ENCODE data around the gene TTLL4. TPM values are rescaled to one million over a fixed set of nuclear protein-coding genes. Genes with fewer than 3 reads are reported as not detected.
A peak's percentile ranks its signal among the peaks of the same experiment; 100 is the strongest.

The TTLL4 gene
- total and polyA plus RNA-seq, 9 donors, result 9.7 to 25.5 (median 20.7) TPM

DNA sequence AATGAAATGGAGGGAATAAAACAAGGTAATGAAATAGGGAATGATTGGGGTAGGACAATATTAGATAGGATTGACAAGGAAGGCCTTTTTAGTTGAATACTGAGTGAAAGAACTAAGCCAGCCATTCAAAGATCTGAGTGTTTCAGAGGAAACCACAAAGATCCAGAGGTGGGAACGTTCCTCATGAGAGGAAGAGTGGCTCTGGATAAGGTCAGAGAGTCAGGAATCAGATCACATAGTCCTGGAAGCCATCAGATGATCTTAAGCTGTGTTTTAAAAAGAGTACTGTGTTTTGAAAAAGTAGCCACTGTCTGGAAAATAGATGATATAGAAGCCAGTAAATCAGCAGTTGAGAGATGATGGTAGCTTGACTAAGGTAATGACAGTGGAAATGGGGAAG, 11.8 kb downstream of the TTLL4 start:
- Histone ChIP-seq H3K36me3 (ENCODE audit: control insufficient read depth, insufficient read depth, low read length) (peaks cover 8% of the 10 kb centered on the region), H3K27me3 (ENCODE audit: control insufficient read depth, insufficient read depth, low read length) (no peaks in the 10 kb centered on the region), H3K4me3 (ENCODE audit: low read length) (no peak overlapping the region), H3K27ac (ENCODE audit: low read length) (no peak overlapping the region), H3K4me1 (ENCODE audit: control insufficient read depth, insufficient read depth, low read length) (no peaks in the 10 kb centered on the region), H3K9me3 (replicated peaks; ENCODE audit: control insufficient read depth, low read depth, low read length) (peaks cover 3% of the 10 kb centered on the region)
- WGBS (ENCODE audit: insufficient coverage), result 63% methylated on average over 1 of the region's 1 CpG
- DNase-seq, result no peak

DNA sequence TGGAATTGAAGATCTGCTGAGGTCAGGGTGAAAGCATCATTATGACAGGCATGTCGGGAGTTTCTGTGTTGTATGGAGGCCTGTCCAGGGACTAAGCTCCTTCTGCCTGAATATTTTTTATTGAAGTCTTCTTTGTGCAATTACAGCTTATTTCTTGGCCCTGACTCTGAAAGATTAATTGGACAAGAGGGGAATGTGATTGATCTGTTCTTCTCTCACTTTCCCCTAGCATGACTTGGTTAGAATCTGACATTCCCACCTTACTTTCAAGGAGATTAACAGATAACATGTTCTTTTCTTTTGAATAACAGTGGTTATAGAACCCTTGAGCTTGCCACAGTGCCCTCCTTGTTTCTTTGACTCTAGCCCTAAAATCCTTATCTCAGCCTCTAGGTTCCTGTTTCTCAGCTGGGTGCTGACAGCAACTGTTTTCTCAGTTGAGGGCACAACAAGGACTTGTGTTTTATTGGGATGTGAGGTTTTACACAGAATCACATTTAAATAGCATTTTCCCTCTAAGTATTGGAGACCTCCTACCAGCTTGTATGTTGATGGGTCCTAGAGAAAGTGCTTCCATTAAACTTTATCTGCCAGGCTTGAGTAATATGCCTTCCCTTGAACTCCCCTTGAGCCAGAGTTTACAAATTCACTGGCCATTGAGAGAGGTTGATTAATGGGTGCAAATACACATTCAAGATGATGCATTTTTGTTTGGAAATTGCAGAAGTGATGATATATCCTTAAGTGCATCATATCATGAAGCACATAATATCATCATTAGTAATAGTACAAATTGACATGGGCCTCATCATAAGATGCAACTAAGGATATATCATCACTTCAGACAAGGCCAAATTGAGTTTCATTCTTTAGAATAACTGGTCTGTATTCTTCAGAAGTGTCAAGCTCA, 12.5 kb downstream of the TTLL4 start:
- Histone ChIP-seq H3K36me3 (ENCODE audit: control insufficient read depth, insufficient read depth, low read length) (peaks cover 5% of the 10 kb centered on the region), H3K4me1 (ENCODE audit: control insufficient read depth, insufficient read depth, low read length) (no peaks in the 10 kb centered on the region), H3K27me3 (ENCODE audit: control insufficient read depth, insufficient read depth, low read length) (no peaks in the 10 kb centered on the region), H3K4me3 (ENCODE audit: low read length) (no peak overlapping the region), H3K27ac (ENCODE audit: low read length) (no peak overlapping the region), H3K9me3 (replicated peaks; ENCODE audit: control insufficient read depth, low read depth, low read length) (peaks cover 3% of the 10 kb centered on the region)
- no peak for DNase-seq
- WGBS (ENCODE audit: insufficient coverage), result no CpG with 5 or more reads among the region's 1 CpG

DNA sequence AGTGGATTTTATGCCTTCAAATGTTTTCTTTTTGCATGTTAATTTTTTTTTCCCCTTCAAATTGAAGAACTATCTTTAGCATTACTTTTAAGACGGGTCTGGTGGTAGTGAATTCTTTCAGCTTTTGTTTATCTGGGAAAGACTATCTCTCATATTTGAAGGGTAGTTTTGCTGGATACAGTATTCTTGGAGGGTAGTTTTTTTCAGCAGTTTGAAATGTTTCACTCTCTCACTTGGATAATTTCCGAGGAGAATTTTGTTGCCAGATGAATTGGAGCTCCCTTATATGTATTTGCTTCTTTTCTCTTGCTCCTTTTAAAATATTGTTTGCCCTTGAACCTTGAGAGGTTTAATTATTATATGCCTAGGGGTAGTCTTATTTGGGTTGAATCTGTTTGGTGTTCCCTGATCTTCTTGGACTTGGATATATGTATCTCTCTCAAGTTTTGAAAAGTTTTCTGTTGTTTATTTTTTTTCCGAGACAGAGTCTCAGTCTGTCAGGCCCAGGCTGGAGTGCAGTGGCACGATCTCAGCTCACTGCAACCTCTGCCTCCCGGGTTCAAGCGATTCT, 15.5 kb downstream of the TTLL4 start:
- Histone ChIP-seq H3K4me1 (ENCODE audit: control insufficient read depth, insufficient read depth, low read length) (no peaks in the 10 kb centered on the region), H3K4me3 (ENCODE audit: low read length) (no peak overlapping the region), H3K36me3 (ENCODE audit: control insufficient read depth, insufficient read depth, low read length) (peaks cover 7% of the 10 kb centered on the region), H3K27ac (ENCODE audit: low read length) (no peak overlapping the region), H3K9me3 (replicated peaks; ENCODE audit: control insufficient read depth, low read depth, low read length) (peaks cover 3% of the 10 kb centered on the region), H3K27me3 (ENCODE audit: control insufficient read depth, insufficient read depth, low read length) (no peaks in the 10 kb centered on the region)
- no CpG with 5 or more reads among the region's 6 CpGs for WGBS (ENCODE audit: insufficient coverage)
- DNase-seq, result no peak

DNA sequence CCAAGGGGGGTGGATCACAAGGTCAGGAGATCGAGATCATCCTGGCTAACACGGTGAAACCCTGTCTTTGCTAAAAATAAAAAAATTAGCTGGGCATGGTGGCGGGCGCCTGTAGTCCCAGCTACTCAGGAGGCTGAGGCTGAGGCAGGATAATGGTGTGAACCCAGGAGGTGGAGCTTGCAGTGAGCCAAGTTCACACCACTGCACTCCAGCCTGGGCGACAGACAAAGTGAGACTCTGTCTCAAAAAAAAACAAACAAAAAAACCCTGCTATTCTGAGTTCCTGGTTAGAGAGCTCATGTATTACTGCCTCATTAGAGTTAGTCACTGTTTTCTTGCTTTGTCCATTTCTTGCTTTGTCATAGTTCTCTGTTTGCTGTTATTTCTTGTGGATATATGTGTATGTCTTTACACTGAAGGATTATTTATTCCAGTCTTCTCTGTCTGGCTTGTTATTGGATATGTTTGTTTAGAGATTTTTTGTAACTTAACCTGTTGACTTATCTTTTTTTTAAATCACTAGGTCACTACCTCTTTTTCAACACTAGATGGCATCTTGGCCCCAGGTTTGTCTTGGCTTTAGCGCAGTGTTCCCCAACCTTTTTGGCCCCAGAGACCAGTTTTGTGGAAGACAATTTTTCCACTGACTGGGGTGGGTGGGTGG, 17.0 kb downstream of the TTLL4 start:
- Histone ChIP-seq H3K9me3 (replicated peaks; ENCODE audit: control insufficient read depth, low read depth, low read length) (peaks cover 3% of the 10 kb centered on the region), H3K36me3 (ENCODE audit: control insufficient read depth, insufficient read depth, low read length) (peaks cover 7% of the 10 kb centered on the region), H3K27ac (ENCODE audit: low read length) (no peak overlapping the region), H3K4me3 (ENCODE audit: low read length) (no peak overlapping the region), H3K27me3 (ENCODE audit: control insufficient read depth, insufficient read depth, low read length) (no peaks in the 10 kb centered on the region), H3K4me1 (ENCODE audit: control insufficient read depth, insufficient read depth, low read length) (no peaks in the 10 kb centered on the region)
- DNase-seq, result no peak
- 92% methylated on average over 2 of the region's 6 CpGs for WGBS (ENCODE audit: insufficient coverage)

DNA sequence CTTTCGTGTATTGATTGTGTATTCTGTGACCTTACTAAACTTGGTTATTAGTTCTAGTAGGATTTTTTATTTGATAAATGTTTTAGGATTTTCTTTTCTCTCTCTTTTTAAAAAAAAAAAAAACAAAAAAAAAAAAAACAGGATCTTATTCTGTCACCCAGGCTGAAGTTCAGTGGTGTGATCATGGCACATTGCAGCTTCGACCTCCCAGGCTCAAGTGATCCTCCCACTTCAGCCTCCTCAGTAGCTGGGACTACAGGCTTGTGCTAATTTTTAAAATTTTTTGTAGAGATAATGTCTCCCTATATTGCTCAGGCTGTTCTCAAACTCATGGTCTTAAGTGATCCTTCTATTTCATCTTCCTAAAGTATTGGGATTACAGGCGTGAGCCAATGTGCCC, 19.0 kb downstream of the TTLL4 start:
- Histone ChIP-seq H3K4me1 (ENCODE audit: control insufficient read depth, insufficient read depth, low read length) (no peaks in the 10 kb centered on the region), H3K9me3 (replicated peaks; ENCODE audit: control insufficient read depth, low read depth, low read length) (peaks cover 3% of the 10 kb centered on the region), H3K27ac (ENCODE audit: low read length) (no peak overlapping the region), H3K36me3 (ENCODE audit: control insufficient read depth, insufficient read depth, low read length) (peaks cover 7% of the 10 kb centered on the region), H3K27me3 (ENCODE audit: control insufficient read depth, insufficient read depth, low read length) (no peaks in the 10 kb centered on the region), H3K4me3 (ENCODE audit: low read length) (no peak overlapping the region)
- DNase-seq, result no peak
- WGBS (ENCODE audit: insufficient coverage), result no CpG with 5 or more reads among the region's 3 CpGs

DNA sequence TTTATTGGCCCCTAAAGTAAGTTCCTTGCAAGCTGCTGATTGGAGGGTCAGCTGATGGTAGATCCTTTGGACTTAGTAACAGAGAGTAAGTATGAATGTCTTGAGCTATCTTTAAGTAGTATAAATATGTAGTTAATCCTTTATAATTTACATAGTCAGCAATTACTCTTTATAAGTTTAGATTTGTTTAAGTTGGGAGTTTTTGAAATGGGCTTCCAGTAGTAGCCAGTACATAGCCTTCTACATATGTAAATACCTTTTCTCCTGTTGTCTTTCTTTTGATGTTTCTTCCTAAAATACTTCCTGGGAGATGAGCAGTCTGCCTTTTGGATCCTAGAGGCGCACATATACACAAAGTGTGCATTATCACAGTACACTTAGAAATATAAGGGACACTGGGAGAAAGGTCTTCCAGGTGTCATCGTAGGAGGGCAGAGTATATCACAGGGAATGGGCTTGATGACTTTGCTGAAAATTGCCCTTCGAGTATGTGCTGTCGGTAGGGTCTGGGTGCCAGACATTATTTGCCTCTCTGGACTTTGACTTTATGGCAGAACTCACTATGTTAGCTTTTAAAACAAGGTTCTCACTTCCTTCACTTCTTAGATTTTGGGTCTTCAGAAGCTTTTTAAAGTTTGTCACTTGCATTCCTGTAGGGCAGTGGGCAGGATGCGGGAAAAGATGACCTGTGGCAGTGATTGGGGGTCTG, 21.6 kb downstream of the TTLL4 start:
- H3K27ac ChIP-seq (ENCODE audit: low read length), result no peak overlapping the region
- WGBS (ENCODE audit: insufficient coverage), result 92% methylated on average over 2 of the region's 5 CpGs
- no peaks in the 10 kb centered on the region for H3K4me1 ChIP-seq (ENCODE audit: control insufficient read depth, insufficient read depth, low read length)
- no peak overlapping the region for H3K4me3 ChIP-seq (ENCODE audit: low read length)
- H3K27me3 ChIP-seq (ENCODE audit: control insufficient read depth, insufficient read depth, low read length), result no peaks in the 10 kb centered on the region
- no peak for DNase-seq
- H3K9me3 ChIP-seq (replicated peaks; ENCODE audit: control insufficient read depth, low read depth, low read length), result no peaks in the 10 kb centered on the region
- H3K36me3 ChIP-seq (ENCODE audit: control insufficient read depth, insufficient read depth, low read length), result peaks cover 7% of the 10 kb centered on the region

DNA sequence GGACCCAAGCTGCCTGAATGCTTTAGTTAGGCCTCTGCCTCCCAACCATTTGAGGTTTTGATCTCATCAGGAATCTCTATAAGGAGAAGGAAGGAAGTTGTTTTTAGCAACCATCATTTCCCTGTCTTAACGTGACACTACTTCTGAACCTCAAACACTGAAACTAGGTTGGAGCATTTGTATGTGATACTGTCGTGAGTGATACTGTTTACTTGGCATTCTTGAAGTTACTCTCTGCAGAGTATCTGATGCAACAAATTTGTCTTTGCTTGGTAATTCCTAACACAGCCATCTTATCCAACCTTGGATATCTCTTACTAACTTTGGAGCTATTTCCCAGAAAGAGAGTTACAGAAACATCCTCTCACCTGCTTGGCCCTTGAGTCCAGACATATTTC, 22.1 kb downstream of the TTLL4 start:
- no peaks in the 10 kb centered on the region for H3K4me1 ChIP-seq (ENCODE audit: control insufficient read depth, insufficient read depth, low read length)
- no peak for DNase-seq
- peaks cover 13% of the 10 kb centered on the region for H3K36me3 ChIP-seq (ENCODE audit: control insufficient read depth, insufficient read depth, low read length)
- H3K4me3 ChIP-seq (ENCODE audit: low read length), result no peak overlapping the region
- no peaks in the 10 kb centered on the region for H3K27me3 ChIP-seq (ENCODE audit: control insufficient read depth, insufficient read depth, low read length)
- H3K27ac ChIP-seq (ENCODE audit: low read length), result no peak overlapping the region
- H3K9me3 ChIP-seq (replicated peaks; ENCODE audit: control insufficient read depth, low read depth, low read length), result no peaks in the 10 kb centered on the region
- WGBS (ENCODE audit: insufficient coverage), result no CpG with 5 or more reads among the region's 2 CpGs

DNA sequence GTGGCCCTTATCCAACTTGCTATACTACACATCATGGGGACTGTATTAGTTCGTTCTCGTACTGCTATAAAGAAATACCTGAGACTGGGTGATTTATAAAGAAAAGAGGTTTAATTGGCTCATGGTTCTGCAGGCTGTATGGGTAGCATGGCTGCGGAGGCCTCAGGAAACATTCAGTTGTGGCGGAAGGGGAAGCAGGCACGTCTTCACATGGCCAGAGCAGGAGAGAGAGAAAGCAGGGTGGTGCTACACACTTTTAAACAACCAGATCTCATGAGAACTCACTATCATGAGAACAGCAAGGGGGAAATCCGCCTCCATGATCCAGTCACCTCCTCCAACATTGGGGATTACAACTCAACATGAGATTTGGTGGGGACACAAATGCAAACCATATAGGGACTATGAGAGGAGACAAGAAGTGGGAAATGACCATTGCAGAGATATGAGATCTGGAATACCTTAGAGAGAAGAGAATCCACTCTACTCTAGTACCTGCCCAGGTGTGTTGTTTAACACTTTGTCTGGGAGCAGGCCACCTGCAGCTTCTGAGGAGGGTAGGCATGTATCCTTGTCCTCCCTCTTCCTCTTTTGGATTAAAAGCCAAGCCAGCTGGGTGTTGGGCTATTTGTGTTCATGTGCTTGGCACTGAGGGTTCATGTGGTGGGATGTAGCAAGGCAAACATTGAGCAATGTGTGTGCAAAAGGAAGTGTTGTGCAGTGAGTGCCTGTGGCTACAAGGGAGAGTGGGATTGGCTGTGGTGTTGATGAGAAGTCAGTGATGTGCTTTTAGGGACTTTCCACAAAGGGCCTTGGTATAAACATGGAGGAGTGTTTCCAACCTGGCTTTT, 22.8 kb downstream of the TTLL4 start:
- H3K36me3 ChIP-seq (ENCODE audit: control insufficient read depth, insufficient read depth, low read length), result peaks cover 16% of the 10 kb centered on the region
- peak; percentile 16 for DNase-seq
- H3K27ac ChIP-seq (ENCODE audit: low read length), result no peak overlapping the region
- no peaks in the 10 kb centered on the region for H3K9me3 ChIP-seq (replicated peaks; ENCODE audit: control insufficient read depth, low read depth, low read length)
- no peaks in the 10 kb centered on the region for H3K4me1 ChIP-seq (ENCODE audit: control insufficient read depth, insufficient read depth, low read length)
- H3K27me3 ChIP-seq (ENCODE audit: control insufficient read depth, insufficient read depth, low read length), result no peaks in the 10 kb centered on the region
- WGBS (ENCODE audit: insufficient coverage), result 100% methylated on average over 1 of the region's 6 CpGs
- H3K4me3 ChIP-seq (ENCODE audit: low read length), result no peak overlapping the region

DNA sequence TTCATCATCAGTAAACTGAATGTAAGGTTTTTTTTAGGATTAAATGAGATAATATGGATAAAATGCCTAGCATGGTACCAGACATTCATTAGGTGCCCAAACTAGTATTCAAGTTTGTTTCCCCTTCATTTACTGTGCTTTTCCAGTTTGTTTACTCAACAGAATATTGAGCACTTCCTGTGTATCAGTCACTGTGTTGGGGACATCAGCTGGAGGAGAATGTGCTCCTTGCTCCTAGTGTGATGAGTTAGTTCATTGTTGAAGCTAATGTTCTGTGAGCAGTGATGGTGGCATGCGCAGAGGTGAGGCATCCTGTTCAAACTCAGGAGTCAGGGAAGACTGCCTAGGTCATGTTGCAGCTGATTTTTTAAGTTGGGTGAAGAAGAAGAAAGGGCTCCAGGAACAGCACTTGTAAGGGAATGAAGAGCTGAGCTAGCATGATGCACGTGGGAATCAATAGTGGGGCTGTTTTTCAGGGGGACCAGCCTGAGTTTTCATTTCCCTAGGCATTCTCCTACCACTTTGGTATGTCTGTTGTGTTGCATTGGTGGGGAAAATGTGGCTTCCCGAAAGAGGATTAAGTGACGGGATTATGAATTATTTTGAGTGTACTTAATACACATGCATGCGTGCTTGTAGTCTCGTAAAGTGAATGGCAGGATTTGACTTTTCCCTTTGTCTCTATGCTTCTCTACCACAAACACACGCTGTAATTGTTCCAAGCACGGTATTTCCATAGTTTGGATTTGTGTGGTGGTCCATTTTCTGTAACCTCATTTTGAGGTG, 23.7 kb downstream of the TTLL4 start:
- H3K4me1 ChIP-seq (ENCODE audit: control insufficient read depth, insufficient read depth, low read length), result no peaks in the 10 kb centered on the region
- H3K27me3 ChIP-seq (ENCODE audit: control insufficient read depth, insufficient read depth, low read length), result no peaks in the 10 kb centered on the region
- H3K36me3 ChIP-seq (ENCODE audit: control insufficient read depth, insufficient read depth, low read length), result peaks cover 24% of the 10 kb centered on the region
- no peak for DNase-seq
- H3K4me3 ChIP-seq (ENCODE audit: low read length), result no peak overlapping the region
- WGBS (ENCODE audit: insufficient coverage), result 92% methylated on average over 1 of the region's 8 CpGs
- H3K9me3 ChIP-seq (replicated peaks; ENCODE audit: control insufficient read depth, low read depth, low read length), result no peaks in the 10 kb centered on the region
- no peak overlapping the region for H3K27ac ChIP-seq (ENCODE audit: low read length)

All from muscle of leg (tissue), 11 donors.